ENCODE results near the gene ABHD14A. TPM values are rescaled to one million over a fixed set of nuclear protein-coding genes. Genes with fewer than 3 reads are reported as not detected.

The ABHD14A gene
- total RNA-seq, 4 donors from 2014 or later: 20.1 to 52.7 (median 22.6) TPM

DNA sequence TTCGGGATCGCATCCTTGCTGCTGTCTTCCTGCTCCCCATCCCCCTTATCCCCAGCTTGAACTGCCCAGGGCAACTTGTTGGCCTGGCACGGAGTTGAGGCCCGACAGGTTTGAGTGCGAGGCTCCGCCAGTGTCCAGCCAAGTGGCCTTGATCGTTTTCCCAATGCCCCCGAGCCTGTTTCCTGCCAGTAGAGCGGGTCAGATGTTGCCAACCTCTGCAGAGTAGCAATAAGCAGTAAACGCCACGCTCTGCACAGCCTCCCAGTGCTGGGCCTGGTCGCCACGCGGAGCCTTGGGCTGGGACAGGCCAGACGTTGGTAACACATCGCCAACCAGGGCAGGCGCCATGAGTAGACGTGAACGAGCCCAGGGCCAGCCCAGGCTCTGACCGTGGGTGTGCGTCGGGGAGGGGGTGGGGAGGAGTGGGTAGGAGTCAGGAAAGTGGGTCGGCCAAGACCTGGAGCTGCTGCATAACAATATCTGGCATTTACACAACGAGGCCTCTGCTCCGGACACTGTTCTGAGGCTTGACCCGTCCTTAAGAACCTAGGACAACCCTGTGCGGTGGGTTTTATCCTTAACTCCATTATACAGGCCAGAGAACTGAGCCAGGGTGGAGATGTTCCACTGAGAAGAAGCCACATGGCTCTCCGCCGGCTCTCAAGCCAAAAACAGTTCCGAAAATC lies 444 bp upstream of the ABHD14A start:
- TF ChIP-seq, protein P1, sequence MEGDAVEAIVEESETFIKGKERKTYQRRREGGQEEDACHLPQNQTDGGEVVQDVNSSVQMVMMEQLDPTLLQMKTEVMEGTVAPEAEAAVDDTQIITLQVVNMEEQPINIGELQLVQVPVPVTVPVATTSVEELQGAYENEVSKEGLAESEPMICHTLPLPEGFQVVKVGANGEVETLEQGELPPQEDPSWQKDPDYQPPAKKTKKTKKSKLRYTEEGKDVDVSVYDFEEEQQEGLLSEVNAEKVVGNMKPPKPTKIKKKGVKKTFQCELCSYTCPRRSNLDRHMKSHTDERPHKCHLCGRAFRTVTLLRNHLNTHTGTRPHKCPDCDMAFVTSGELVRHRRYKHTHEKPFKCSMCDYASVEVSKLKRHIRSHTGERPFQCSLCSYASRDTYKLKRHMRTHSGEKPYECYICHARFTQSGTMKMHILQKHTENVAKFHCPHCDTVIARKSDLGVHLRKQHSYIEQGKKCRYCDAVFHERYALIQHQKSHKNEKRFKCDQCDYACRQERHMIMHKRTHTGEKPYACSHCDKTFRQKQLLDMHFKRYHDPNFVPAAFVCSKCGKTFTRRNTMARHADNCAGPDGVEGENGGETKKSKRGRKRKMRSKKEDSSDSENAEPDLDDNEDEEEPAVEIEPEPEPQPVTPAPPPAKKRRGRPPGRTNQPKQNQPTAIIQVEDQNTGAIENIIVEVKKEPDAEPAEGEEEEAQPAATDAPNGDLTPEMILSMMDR (IDR thresholded peaks at IDR 0.05): peak in 1 of 5 experiments; percentile 60
- no peak for TF ChIP-seq POLR2A (IDR thresholded peaks at IDR 0.05)
- peaks cover 0 to 8% (median 0%) of the 10 kb centered on the region in 3 donors for H3K36me3 ChIP-seq
- no peaks in the 10 kb centered on the region for H3K27me3 ChIP-seq
- H3K9me3 ChIP-seq: no peaks in the 10 kb centered on the region
- DNase-seq (ENCODE audit: low spot score in 2 of 2): peak in 1 of 2 donors; percentile 56
- H3K4me3 ChIP-seq: peak overlapping the region; percentile 46 to 90 (median 66)
- H3K27ac ChIP-seq: peak overlapping the region; percentile 82 to 98 (median 91)
- H3K4me1 ChIP-seq: peaks cover 0 to 48% (median 24%) of the 10 kb centered on the region in 4 donors
- 13 to 15% methylated on average over 27 to 30 of the region's 30 CpGs for WGBS, 2 donors

DNA sequence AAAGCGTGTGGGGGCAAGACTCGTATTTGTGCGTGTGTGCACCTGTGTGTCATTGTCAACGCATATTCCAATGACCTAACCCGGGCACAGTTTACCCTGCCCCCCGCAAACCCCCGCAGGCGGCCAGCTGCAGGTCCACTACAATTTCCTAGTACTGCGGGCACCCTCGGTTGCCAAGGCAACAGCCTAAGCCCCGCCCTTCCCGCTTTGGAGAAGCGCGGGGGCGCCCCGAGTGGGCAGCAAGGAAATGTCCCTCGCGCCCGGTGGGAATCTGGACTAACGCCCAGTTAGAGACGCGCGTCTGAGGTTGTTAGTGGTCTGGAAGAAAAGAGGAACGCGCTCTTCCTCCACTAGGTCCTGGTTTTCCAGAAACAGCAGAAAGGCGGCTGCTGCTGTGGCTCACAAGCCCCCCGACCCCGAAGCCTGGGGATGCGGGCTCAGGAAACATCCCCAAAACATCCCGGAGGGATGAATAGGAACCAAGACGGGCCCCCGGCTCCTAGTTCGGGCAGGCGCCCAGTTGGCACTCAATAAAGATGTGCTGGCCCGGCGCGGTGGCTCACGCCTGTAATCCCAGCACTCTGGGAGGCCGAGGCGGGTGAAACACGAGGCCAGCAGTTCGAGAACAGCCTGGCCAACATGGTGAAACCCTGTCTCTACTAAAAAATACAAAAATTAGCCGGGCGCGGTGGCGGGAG lies 1.1 kb downstream of the ABHD14A start:
- Histone ChIP-seq H3K27me3 (no peaks in the 10 kb centered on the region), H3K9me3 (no peaks in the 10 kb centered on the region), H3K4me3 (peak overlapping the region; percentile 46 to 90 (median 66)), H3K4me1 (peaks cover 0 to 45% (median 24%) of the 10 kb centered on the region in 4 donors), H3K36me3 (peaks cover 0 to 10% (median 0%) of the 10 kb centered on the region in 3 donors), H3K27ac (peak overlapping the region; percentile 82 to 98 (median 91))
- peak; percentile 66 to 73 for DNase-seq (ENCODE audit: low spot score in 2 of 2)
- TF ChIP-seq EP300 (IDR thresholded peaks at IDR 0.05): peak; percentile 7 to 21
- TF ChIP-seq, protein P1 (IDR thresholded peaks at IDR 0.05): peak in 2 of 5 experiments; percentile 15 to 34
- TF ChIP-seq POLR2A (IDR thresholded peaks at IDR 0.05): no peak
- WGBS, 2 donors: 26 to 27% methylated on average over 43 to 44 of the region's 46 CpGs

DNA sequence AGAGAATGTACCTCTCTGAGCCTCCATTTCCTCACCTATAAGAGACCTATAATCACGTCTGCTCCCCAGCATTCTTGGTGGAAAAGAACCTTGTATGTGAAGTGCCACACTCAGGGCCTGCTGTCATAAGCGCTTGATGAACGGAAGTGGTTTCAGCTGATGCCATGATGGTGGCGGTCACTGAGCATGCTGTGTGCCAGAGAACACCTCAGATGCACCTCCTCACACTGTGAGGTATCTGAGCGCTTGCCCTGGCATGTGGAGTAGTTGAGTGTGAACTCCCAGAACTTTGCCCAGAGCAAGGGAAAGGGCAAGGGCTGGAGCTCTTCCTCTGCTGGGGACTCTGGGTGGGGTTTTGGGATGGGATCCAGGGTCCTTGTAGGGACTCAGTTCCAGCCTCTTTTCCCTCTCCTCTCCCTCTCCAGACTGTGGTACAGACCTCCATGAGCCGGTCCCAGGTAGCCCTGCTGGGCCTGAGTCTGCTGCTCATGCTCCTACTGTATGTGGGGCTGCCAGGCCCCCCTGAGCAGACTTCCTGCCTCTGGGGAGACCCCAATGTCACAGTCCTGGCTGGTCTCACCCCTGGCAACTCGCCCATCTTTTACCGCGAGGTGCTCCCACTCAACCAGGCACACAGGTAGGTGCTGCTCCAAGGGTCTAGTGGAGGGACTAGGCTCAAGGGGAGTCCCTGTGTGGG lies 2.7 kb downstream of the ABHD14A start:
- Histone ChIP-seq H3K9me3 (no peaks in the 10 kb centered on the region), H3K4me3 (no peak overlapping the region), H3K36me3 (peaks cover 0 to 10% (median 0%) of the 10 kb centered on the region in 3 donors), H3K27me3 (no peaks in the 10 kb centered on the region), H3K27ac (peak overlapping the region in 1 of 4 donors; percentile 35), H3K4me1 (peaks cover 0 to 58% (median 34%) of the 10 kb centered on the region in 4 donors)
- TF ChIP-seq, protein P1 (IDR thresholded peaks at IDR 0.05): no peak
- TF ChIP-seq EP300 (IDR thresholded peaks at IDR 0.05) (no peak), POLR2A (IDR thresholded peaks at IDR 0.05) (no peak)
- WGBS, 2 donors: 90 to 94% methylated on average over 9 of the region's 9 CpGs
- no peak for DNase-seq (ENCODE audit: low spot score in 2 of 2)

DNA sequence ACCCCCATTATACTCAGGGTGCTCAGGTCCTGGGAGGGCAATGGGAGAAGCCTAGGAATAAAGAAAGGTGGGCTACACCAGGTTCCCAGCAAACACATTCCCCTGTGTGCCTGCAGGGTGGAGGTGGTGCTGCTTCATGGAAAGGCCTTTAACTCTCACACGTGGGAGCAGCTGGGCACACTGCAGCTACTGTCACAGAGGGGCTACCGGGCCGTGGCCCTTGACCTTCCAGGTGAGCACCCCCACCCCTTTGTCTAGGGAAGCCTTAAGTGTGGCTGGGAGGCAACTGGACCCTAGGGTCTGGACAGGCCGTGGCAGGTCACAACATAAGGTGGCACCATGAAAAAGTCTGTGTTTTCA lies 3.3 kb downstream of the ABHD14A start:
- peaks cover 0 to 10% (median 0%) of the 10 kb centered on the region in 3 donors for H3K36me3 ChIP-seq
- H3K4me3 ChIP-seq: no peak overlapping the region
- peaks cover 0 to 54% (median 36%) of the 10 kb centered on the region in 4 donors for H3K4me1 ChIP-seq
- H3K27ac ChIP-seq: no peak overlapping the region
- no peak for DNase-seq (ENCODE audit: low spot score in 2 of 2)
- no peak for TF ChIP-seq EP300 (IDR thresholded peaks at IDR 0.05)
- TF ChIP-seq POLR2A (IDR thresholded peaks at IDR 0.05): no peak
- H3K27me3 ChIP-seq: no peaks in the 10 kb centered on the region
- 74 to 77% methylated on average over 4 of the region's 4 CpGs for WGBS, 2 donors
- no peaks in the 10 kb centered on the region for H3K9me3 ChIP-seq

DNA sequence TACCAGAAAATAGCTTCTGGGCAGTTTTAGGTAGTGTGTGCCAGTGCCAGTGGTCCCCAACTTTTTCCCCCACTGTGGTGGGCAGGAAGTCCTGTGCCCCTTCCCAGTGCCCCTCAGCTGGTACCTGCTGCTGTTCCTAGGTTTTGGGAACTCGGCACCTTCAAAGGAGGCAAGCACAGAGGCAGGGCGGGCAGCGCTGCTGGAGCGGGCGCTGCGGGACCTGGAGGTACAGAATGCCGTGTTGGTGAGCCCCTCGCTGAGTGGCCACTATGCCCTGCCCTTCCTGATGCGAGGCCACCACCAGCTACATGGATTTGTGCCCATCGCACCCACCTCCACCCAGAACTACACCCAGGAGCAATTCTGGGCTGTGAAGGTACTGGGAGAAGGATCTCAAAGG lies 5.4 kb downstream of the ABHD14A start:
- H3K36me3 ChIP-seq: peaks cover 0 to 13% (median 0%) of the 10 kb centered on the region in 3 donors
- H3K4me3 ChIP-seq: no peak overlapping the region
- DNase-seq (ENCODE audit: low spot score in 2 of 2): no peak
- H3K9me3 ChIP-seq: no peaks in the 10 kb centered on the region
- TF ChIP-seq POLR2A (IDR thresholded peaks at IDR 0.05) (no peak), EP300 (IDR thresholded peaks at IDR 0.05) (no peak)
- TF ChIP-seq, protein P1 (IDR thresholded peaks at IDR 0.05): no peak
- no peaks in the 10 kb centered on the region for H3K27me3 ChIP-seq
- H3K4me1 ChIP-seq: peaks cover 0 to 59% (median 30%) of the 10 kb centered on the region in 4 donors
- no peak overlapping the region for H3K27ac ChIP-seq
- WGBS, 2 donors: 96% methylated on average over 10 of the region's 10 CpGs; no CpG with 5 or more reads in 1 of the 2 donors

Data from tibial nerve (tissue), 4 donors.